Fibroblast of villous mesenchyme (primary cell): ENCODE results near the gene DAGLB. TPM values are rescaled to one million over a fixed set of nuclear protein-coding genes. Genes with fewer than 3 reads are reported as not detected.
"Not testable (repeated sequence)": the region's sequence is repeated elsewhere in the genome, so short reads cannot be mapped to it uniquely, and the experiment has no call there.

Experiments
- DNase-seq: peaks from one replicate; pipeline ENCODE4 v3.0.0-alpha.2; 2010; ENCODE audit warnings: low read depth
- H3K4me3 ChIP-seq: 2 replicates; pipeline ENCODE4 v1.5.1; 2011; ENCODE audit warnings: low read depth, mild to moderate bottlenecking, low read length
- CTCF ChIP-seq: IDR thresholded peaks from 2 replicates; pipeline ENCODE4 v1.5.1; 2012; ENCODE audit warnings: low read depth, mild to moderate bottlenecking, low read length; ENCODE audit not compliant: insufficient read depth
- total RNA-seq: library from RNA; depleted of rRNA; stranded (reverse); fragments of >200 nt; gene quantifications from 2 replicates; pipeline ENCODE4 v1.2.3, GENCODE V29; 2012

DAGLB gene
- total RNA-seq, 1 donor, result 29.4 TPM

GRCh38 chr7:6478186-6478585, 30.4 kb upstream of the DAGLB start:
- DNase-seq, result no peak
- H3K4me3 ChIP-seq, result no peak overlapping the region
- no peak for TF ChIP-seq CTCF

GRCh38 chr7:6477318-6477660, 29.5 kb upstream of the DAGLB start:
- H3K4me3 ChIP-seq, result no peak overlapping the region
- DNase-seq, result no peak
- no peak for TF ChIP-seq CTCF

- no peak for DNase-seq
- no peak for TF ChIP-seq CTCF
- no peak overlapping the region for H3K4me3 ChIP-seq
These were observed 29.0 kb upstream of the DAGLB start for GRCh38 chr7:6476596-6477317.

- DNase-seq, result no peak
- no peak for TF ChIP-seq CTCF
- H3K4me3 ChIP-seq, result no peak overlapping the region
These were observed 27.9 kb upstream of the DAGLB start for GRCh38 chr7:6475433-6476186.

GRCh38 chr7:6465862-6466261, 18.1 kb upstream of the DAGLB start:
- H3K4me3 ChIP-seq, result no peak overlapping the region
- TF ChIP-seq CTCF, result no peak
- DNase-seq, result no peak

GRCh38 chr7:6463609-6464008, 15.9 kb upstream of the DAGLB start:
- H3K4me3 ChIP-seq, DNase-seq: not testable (repeated sequence)

GRCh38 chr7:6461946-6462550, 14.3 kb upstream of the DAGLB start:
- DNase-seq, result no peak
- no peak overlapping the region for H3K4me3 ChIP-seq
- no peak for TF ChIP-seq CTCF
